Kidney glomerular epithelial cell (primary cell): ENCODE data around the gene CDKN2AIP.

Source experiments
- DNase-seq: peaks from one replicate; lab custom pipeline; 2025; lab: John Stamatoyannopoulos, UW

CDKN2AIP gene

GRCh38 chr4:183495184-183495583 lies 50.7 kb downstream of the CDKN2AIP start:
- DNase-seq = no peak
